OCI-LY1 (cell line): Measurements from ENCODE around the gene KCNMA1.

Experiments
- CTCF ChIP-seq: fragments of 200-600 bp; sonication (generic), shearing (Covaris generic); IDR thresholded peaks from 2 replicates; pipeline ENCODE4 v1.5.1; 2017; ENCODE audit warnings: mild to moderate bottlenecking, antibody characterized with exemption, low read length, moderate library complexity, mixed read lengths
- EZH2 ChIP-seq: fragments of 200-600 bp; sonication (generic), shearing (Covaris generic); IDR thresholded peaks from 2 replicates; pipeline ENCODE4 v1.8.0; 2017; ENCODE audit warnings: borderline replicate concordance, mixed run types, mild to moderate bottlenecking, antibody characterized with exemption, low read length, moderate library complexity, mixed read lengths

DNA sequence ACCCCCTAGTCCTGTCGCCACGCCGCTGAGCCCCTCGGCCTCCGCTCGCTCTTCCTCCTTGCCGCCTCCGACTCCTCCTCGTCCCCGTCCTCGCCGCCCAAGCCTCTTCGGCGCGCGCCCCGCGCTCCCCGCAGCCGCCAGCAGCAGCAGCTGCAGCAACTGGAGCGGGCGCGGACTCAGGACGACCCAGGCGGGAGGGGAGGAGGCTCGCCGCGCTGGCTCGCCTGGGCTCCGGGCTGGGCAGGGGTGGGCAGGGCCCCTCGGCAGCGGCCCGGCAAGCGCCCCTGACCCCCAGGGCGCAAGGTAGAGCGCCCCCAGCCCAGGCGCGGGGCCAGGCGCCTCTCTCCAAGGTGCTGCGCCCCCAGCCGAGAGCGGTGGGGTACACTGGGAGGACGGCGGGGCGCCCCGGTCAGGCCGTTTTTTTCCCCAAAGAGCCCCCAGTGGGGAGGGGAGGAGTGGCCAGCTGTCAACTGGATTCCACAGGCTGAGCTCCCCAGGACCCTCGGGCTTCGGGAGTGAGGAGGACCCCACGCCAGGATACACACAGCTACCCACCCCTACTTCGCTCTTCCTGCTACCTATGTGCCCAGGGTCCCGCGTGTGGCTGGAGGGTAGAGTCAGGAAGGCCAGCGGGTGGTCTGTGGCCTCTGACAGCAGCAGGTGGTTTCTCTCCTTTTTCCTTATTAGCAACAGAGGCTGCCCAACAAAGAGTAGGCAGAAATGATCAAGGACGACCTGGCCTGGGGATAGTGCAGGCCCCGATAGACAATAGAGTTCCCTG is 903 bp upstream of the KCNMA1 start:
- TF ChIP-seq EZH2 (no peak), CTCF (no peak)
